HCT116 (cell line): Measurements from ENCODE around the gene SESN1. TPM values are rescaled to one million over a fixed set of nuclear protein-coding genes. Genes with fewer than 3 reads are reported as not detected.

Experiments
- ATAC-seq: fragments of 200-7000 bp; cut with Tn5 transposase; 2 replicates; pipeline ENCODE4 v1.9.1; 2020; ENCODE audit warnings: mild to moderate bottlenecking, moderate library complexity
- BruUV-seq: library from RNA; stranded (reverse); fragments of 400-500 nt; replicated peaks from 2 replicates; lab custom pipeline; 2021; lab: Mats Ljungman, UMichigan
- CTCF ChIA-PET: fragments of 300-600 bp; sonication (Branson Sonifier 250); formaldehyde crosslinking; loops from one replicate; lab custom pipeline; 2021; ENCODE audit warnings: antibody characterized with exemption; lab: Charles Lee
- POLR2A ChIA-PET: fragments of 300-600, 350-600 bp; sonication (Branson Sonifier 250); formaldehyde crosslinking; loops from one replicate; lab custom pipeline; 2021; ENCODE audit warnings: antibody characterized with exemption; lab: Charles Lee
- RAD21 ChIA-PET, 2 experiments: fragments of 300-600 bp; sonication (Branson Sonifier 250); formaldehyde crosslinking; loops; one replicate each; lab custom pipeline; 2023; ENCODE audit warnings: low total read pairs in 2 of 2; ENCODE audit not compliant: uncharacterized antibody in 2 of 2, unreplicated experiment in 2 of 2, low non-redundant PET in 1 of 2; lab: Charles Lee
- DNase-seq: peaks from one replicate; pipeline ENCODE4 v3.0.0-alpha.2; 2010; ENCODE audit warnings: low read depth, low spot score
- H2AFZ ChIP-seq: fragments of 200-600 bp; shearing (Covaris generic), sonication (generic); 2 replicates; pipeline ENCODE4 v1.6.1; 2017; ENCODE audit warnings: low read depth, mixed run types, mixed read lengths, antibody characterized with exemption, low read length; ENCODE audit not compliant: poor library complexity, severe bottlenecking
- H3K27ac ChIP-seq: 2 replicates; pipeline ENCODE4 v1.5.1; 2012; ENCODE audit warnings: low read depth, low read length
- H3K27me3 ChIP-seq: fragments of 200-600 bp; sonication (generic); 2 replicates; pipeline ENCODE4 v1.6.1; 2016; ENCODE audit warnings: mixed run types, low read length, mixed read lengths; ENCODE audit not compliant: insufficient read depth
- H3K36me3 ChIP-seq, 2 experiments: fragments of 200-500 bp in 1 of 2; fragments of 200-600 bp in 1 of 2; sonication (Bioruptor generic) in 1 of 2; sonication (generic) in 1 of 2; 2 replicates each; pipeline versions ENCODE4 v1.5.1 to v1.6.1; 2014 to 2016; ENCODE audit warnings: low read length in 2 of 2, inconsistent platforms in 1 of 2, mixed read lengths in 1 of 2, mixed run types in 1 of 2; ENCODE audit not compliant: insufficient read depth in 2 of 2, control insufficient read depth in 1 of 2
- H3K4me1 ChIP-seq, 2 experiments: fragments of 200-600 bp in 1 of 2; sonication (generic) in 1 of 2; 2 replicates each; pipeline versions ENCODE4 v1.5.1 to v1.6.1; 2012 to 2017; ENCODE audit warnings: low read length in 2 of 2, inconsistent platforms in 1 of 2, mild to moderate bottlenecking in 1 of 2, mixed read lengths in 1 of 2, mixed run types in 1 of 2, moderate library complexity in 1 of 2; ENCODE audit not compliant: insufficient read depth in 2 of 2, control insufficient read depth in 1 of 2
- H3K4me2 ChIP-seq: fragments of 200-600 bp; sonication (generic); 2 replicates; pipeline ENCODE4 v1.6.1; 2017; ENCODE audit warnings: mixed run types, low read length, mixed read lengths
- H3K4me3 ChIP-seq, 2 experiments: fragments of 200-600 bp in 1 of 2; sonication (generic) in 1 of 2; replicated peaks in 1 of 2; 2 replicates each; pipeline ENCODE4 v1.5.1; 2011 to 2016; ENCODE audit warnings: low read length in 2 of 2, control low read depth in 1 of 2, low read depth in 1 of 2, mild to moderate bottlenecking in 1 of 2, mixed read lengths in 1 of 2, mixed run types in 1 of 2
- H3K79me2 ChIP-seq: fragments of 200-600 bp; sonication (generic); 2 replicates; pipeline ENCODE4 v1.6.1; 2017; ENCODE audit warnings: mild to moderate bottlenecking, mixed run types, low read length, moderate library complexity, mixed read lengths; ENCODE audit not compliant: insufficient read depth
- H3K9ac ChIP-seq: fragments of 200-600 bp; sonication (generic); 2 replicates; pipeline ENCODE4 v1.6.1; 2016; ENCODE audit warnings: low read length, mixed read lengths
- H3K9me2 ChIP-seq: fragments of 200-600 bp; sonication (generic), shearing (Covaris generic); 2 replicates; pipeline ENCODE4 v1.6.1; 2017; ENCODE audit warnings: mixed run types, mild to moderate bottlenecking, moderate library complexity; ENCODE audit not compliant: insufficient read depth
- H3K9me3 ChIP-seq, 2 experiments: fragments of 200-500 bp in 1 of 2; fragments of 200-600 bp in 1 of 2; sonication (Bioruptor generic) in 1 of 2; sonication (generic) in 1 of 2; 2 replicates each; pipeline ENCODE4 v1.6.1; 2014 to 2017; ENCODE audit warnings: low read length in 2 of 2, mixed read lengths in 2 of 2, inconsistent platforms in 1 of 2, low read depth in 1 of 2, mild to moderate bottlenecking in 1 of 2, mixed run types in 1 of 2, moderate library complexity in 1 of 2; ENCODE audit not compliant: control insufficient read depth in 1 of 2, insufficient read depth in 1 of 2
- H4K20me1 ChIP-seq: fragments of 200-600 bp; sonication (generic), shearing (Covaris generic); 2 replicates; pipeline ENCODE4 v1.6.1; 2017; ENCODE audit warnings: mixed run types, mild to moderate bottlenecking, moderate library complexity; ENCODE audit not compliant: insufficient read depth
- CBX3 ChIP-seq: IDR thresholded peaks from 2 replicates; pipeline ENCODE4 v1.6.1; 2012; ENCODE audit warnings: low read depth
- CEBPB ChIP-seq: IDR thresholded peaks from 2 replicates; pipeline ENCODE4 v1.6.1; 2012; ENCODE audit warnings: low read depth
- EGR1 ChIP-seq: IDR thresholded peaks from 2 replicates; pipeline ENCODE4 v1.6.1; 2012; ENCODE audit warnings: low read depth
- ELF1 ChIP-seq: IDR thresholded peaks from 2 replicates; pipeline ENCODE4 v1.6.1; 2012; ENCODE audit warnings: low read depth, borderline replicate concordance
- EZH2phosphoT487 ChIP-seq: fragments of 200-600 bp; IDR thresholded peaks from 2 replicates; pipeline ENCODE4 v1.6.1; 2018; ENCODE audit warnings: antibody characterized with exemption, borderline replicate concordance
- FOSL1 ChIP-seq: IDR thresholded peaks from 2 replicates; pipeline ENCODE4 v1.6.1; 2012; ENCODE audit warnings: low read depth
- ZNF274 ChIP-seq: fragments of 200-500 bp; sonication (Bioruptor generic); IDR thresholded peaks from 2 replicates; pipeline ENCODE4 v1.6.1; 2014; ENCODE audit warnings: mild to moderate bottlenecking, low read depth, low read length, inconsistent platforms
- intact Hi-C: fragments of 100-400 bp; cut with micrococcal nuclease; formaldehyde crosslinking; loops from 2 replicates; pipeline ENCODE4 v1.10.0; 2022
- total RNA-seq: library from RNA; stranded (reverse); gene quantifications from one replicate; pipeline ENCODE4 v1.2.1, GENCODE V29; 2021; ENCODE audit not compliant: unreplicated experiment
- TF ChIP-seq, protein P1 (sequence below), 3 experiments: fragments of 200-600 bp in 1 of 3; sonication (generic) in 1 of 3; IDR thresholded peaks in 2 of 3; conservative IDR thresholded peaks in 1 of 3; 2 replicates each; pipeline ENCODE4 v1.5.1; 2012 to 2017; ENCODE audit warnings: low read depth in 2 of 3, low read length in 2 of 3, antibody characterized with exemption in 1 of 3, borderline replicate concordance in 1 of 3, control low read depth in 1 of 3, mild to moderate bottlenecking in 1 of 3, mixed read lengths in 1 of 3, mixed run types in 1 of 3, moderate library complexity in 1 of 3; ENCODE audit not compliant: insufficient read depth in 1 of 3
- TF ChIP-seq, protein P2 (sequence below): IDR thresholded peaks from 2 replicates; pipeline ENCODE4 v1.6.1; 2012

The SESN1 gene
- total RNA-seq, 1 experiment from 2014 or later: 9.3 TPM

DNA sequence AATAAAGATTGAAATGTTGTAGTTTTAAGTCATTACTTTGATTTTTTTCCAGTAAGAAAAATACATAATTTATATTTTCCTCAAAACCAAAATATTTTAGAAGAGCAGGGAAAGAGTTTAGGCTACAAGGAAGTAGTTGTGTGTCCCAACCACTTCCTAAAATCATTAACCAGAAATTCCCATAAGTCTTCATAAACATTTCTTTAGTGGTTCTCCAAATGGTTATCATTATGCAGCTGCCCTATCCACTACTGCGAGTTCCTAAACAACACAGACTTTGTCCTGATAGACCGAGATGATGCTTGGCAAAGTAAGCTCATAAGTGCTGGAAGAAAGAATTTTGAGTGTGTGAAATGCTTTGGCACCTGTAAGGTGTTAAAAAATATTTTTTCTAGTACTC lies 152.8 kb downstream of the SESN1 start:
- H4K20me1 ChIP-seq: no peaks in the 10 kb centered on the region
- H3K9me2 ChIP-seq: no peaks in the 10 kb centered on the region; the same call in 1 of the 2 replicates
- no peak overlapping the region for H3K27ac ChIP-seq
- TF ChIP-seq ZNF274 (no peak), FOSL1 (no peak), CEBPB (no peak), EZH2phosphoT487 (no peak)
- TF ChIP-seq, protein P1, sequence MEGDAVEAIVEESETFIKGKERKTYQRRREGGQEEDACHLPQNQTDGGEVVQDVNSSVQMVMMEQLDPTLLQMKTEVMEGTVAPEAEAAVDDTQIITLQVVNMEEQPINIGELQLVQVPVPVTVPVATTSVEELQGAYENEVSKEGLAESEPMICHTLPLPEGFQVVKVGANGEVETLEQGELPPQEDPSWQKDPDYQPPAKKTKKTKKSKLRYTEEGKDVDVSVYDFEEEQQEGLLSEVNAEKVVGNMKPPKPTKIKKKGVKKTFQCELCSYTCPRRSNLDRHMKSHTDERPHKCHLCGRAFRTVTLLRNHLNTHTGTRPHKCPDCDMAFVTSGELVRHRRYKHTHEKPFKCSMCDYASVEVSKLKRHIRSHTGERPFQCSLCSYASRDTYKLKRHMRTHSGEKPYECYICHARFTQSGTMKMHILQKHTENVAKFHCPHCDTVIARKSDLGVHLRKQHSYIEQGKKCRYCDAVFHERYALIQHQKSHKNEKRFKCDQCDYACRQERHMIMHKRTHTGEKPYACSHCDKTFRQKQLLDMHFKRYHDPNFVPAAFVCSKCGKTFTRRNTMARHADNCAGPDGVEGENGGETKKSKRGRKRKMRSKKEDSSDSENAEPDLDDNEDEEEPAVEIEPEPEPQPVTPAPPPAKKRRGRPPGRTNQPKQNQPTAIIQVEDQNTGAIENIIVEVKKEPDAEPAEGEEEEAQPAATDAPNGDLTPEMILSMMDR (IDR thresholded peaks at IDR 0.05 in 2 of 3, conservative IDR thresholded peaks at IDR 0.05 in 1 of 3; ENCODE audit: borderline replicate concordance in 1 of 3, insufficient read depth in 1 of 3, low read depth in 2 of 3, low read length in 2 of 3): no peak
- TF ChIP-seq, protein P2, sequence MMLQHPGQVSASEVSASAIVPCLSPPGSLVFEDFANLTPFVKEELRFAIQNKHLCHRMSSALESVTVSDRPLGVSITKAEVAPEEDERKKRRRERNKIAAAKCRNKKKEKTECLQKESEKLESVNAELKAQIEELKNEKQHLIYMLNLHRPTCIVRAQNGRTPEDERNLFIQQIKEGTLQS: no peak
- no peak overlapping the region for H3K4me2 ChIP-seq
- ATAC-seq (no peak), DNase-seq (no peak)
- no peaks in the 10 kb centered on the region for H3K9me3 ChIP-seq
- no peaks in the 10 kb centered on the region for H3K36me3 ChIP-seq
- no peak overlapping the region for H3K9ac ChIP-seq
- no peaks in the 10 kb centered on the region for H3K79me2 ChIP-seq
- H3K4me3 ChIP-seq: no peak overlapping the region
- ChIA-PET POLR2A (no interaction called here), RAD21 (no interaction called here), CTCF (no interaction called here)
- intact Hi-C loops: no loop called here
- no peaks in the 10 kb centered on the region for H3K27me3 ChIP-seq
- H2AFZ ChIP-seq: no peak overlapping the region
- peaks cover 10 to 14% of the 10 kb centered on the region in 2 experiments; a peak in 3 of 4 replicates for H3K4me1 ChIP-seq
- BruUV-seq: no TSS peak

DNA sequence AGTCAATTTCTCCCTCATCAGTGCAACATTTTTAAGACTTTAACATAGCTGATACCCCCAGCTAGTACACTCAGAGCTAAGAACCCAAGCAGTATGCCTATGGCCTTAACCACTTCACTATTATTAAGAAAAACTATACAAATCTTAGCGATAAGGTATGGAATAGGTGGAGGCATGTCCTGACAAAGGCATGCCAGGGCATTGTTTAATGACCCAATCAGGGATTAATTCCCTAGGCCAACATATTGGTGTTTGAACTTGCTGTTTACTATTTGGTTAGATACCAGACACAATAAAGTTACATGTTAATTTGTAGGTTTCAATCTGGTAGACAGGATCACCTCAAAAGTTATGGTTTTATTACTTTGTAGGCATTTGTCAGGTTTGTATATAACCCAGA lies 153.4 kb downstream of the SESN1 start:
- CTCF ChIA-PET: no interaction called here
- Histone ChIP-seq H2AFZ (no peak overlapping the region), H3K4me1 (peaks cover 11 to 20% of the 10 kb centered on the region in 2 experiments; a peak in 3 of 4 replicates), H3K4me2 (no peak overlapping the region), H3K27ac (no peak overlapping the region)
- BruUV-seq: no TSS peak
- TF ChIP-seq EZH2phosphoT487 (no peak), EGR1 (no peak), ELF1 (no peak), CBX3 (no peak), CEBPB (no peak)
- TF ChIP-seq, protein P2: no peak
- TF ChIP-seq, all 23 proteins: peak for 0
- Histone ChIP-seq H3K9ac (no peak overlapping the region), H3K36me3 (no peaks in the 10 kb centered on the region), H3K27me3 (no peaks in the 10 kb centered on the region), H3K9me2 (no peaks in the 10 kb centered on the region; the same call in 1 of the 2 replicates), H3K9me3 (no peaks in the 10 kb centered on the region), H3K79me2 (no peaks in the 10 kb centered on the region), H3K4me3 (no peak overlapping the region), H4K20me1 (no peaks in the 10 kb centered on the region)
- RAD21 ChIA-PET: no interaction called here
- intact Hi-C loops: no loop called here
- POLR2A ChIA-PET: no interaction called here
- DNase-seq (no peak), ATAC-seq (no peak)
